T47D (cell line): Measurements from ENCODE around the gene TRMT44.
"Not testable (repeated sequence)": the region's sequence is repeated elsewhere in the genome, so short reads cannot be mapped to it uniquely, and the experiment has no call there.

Experiments used
- DNase-seq, 2 experiments: peaks; one replicate each; pipeline versions ENCODE4 v3.0.0 to v3.0.0-alpha.2; 2011 to 2012; ENCODE audit warnings: low read depth in 1 of 2, low spot score in 1 of 2
- JUND ChIP-seq: IDR thresholded peaks from 2 replicates; pipeline ENCODE4 v1.6.1; 2012; ENCODE audit warnings: low read depth
- in situ Hi-C: cut with HindIII; loops from 2 replicates; pipeline ENCODE4 v1.10.0; 2016; ENCODE audit warnings: low sequenced_read_pairs, low pct_unique_long_range_greater_than_20kb

TRMT44 gene

GRCh38 chr4:8510191-8510590 lies 69.6 kb downstream of the TRMT44 start:
- in situ Hi-C loops: no loop called here

GRCh38 chr4:8510611-8511285 lies 70.2 kb downstream of the TRMT44 start:
- no peak for DNase-seq
- TF ChIP-seq JUND: no peak
- in situ Hi-C loops: no loop called here

More at GRCh38 chr4:8510191-8510590, 69.6 kb downstream of the TRMT44 start:
- TF ChIP-seq JUND: no peak
- no peak for DNase-seq

- in situ Hi-C loops: no loop called here
Observed at GRCh38 chr4:8512510-8512909, 71.9 kb downstream of the TRMT44 start.

GRCh38 chr4:8513080-8513479 lies 72.5 kb downstream of the TRMT44 start:
- in situ Hi-C loops, DNase-seq: not testable (repeated sequence)

More at GRCh38 chr4:8512510-8512909, 71.9 kb downstream of the TRMT44 start:
- DNase-seq: no peak
- no peak for TF ChIP-seq JUND

GRCh38 chr4:8513931-8514330 lies 73.4 kb downstream of the TRMT44 start:
- TF ChIP-seq JUND: no peak
- DNase-seq: no peak
- in situ Hi-C loops: no loop called here

- in situ Hi-C loops: no loop called here
- no peak for TF ChIP-seq JUND
- no peak for DNase-seq
Observed at GRCh38 chr4:8514391-8514790, 73.8 kb downstream of the TRMT44 start.

- in situ Hi-C loops: no loop called here
Observed at GRCh38 chr4:8515316-8516060, 74.9 kb downstream of the TRMT44 start.

GRCh38 chr4:8516061-8516573 lies 75.5 kb downstream of the TRMT44 start:
- TF ChIP-seq JUND: no peak
- DNase-seq: no peak

More at GRCh38 chr4:8515316-8516060, 74.9 kb downstream of the TRMT44 start:
- no peak for DNase-seq
- no peak for TF ChIP-seq JUND

GRCh38 chr4:8516996-8517550 lies 76.5 kb downstream of the TRMT44 start:
- DNase-seq: no peak
- TF ChIP-seq JUND: no peak
- in situ Hi-C loops: no loop called here

More at GRCh38 chr4:8516061-8516573, 75.5 kb downstream of the TRMT44 start:
- in situ Hi-C loops: no loop called here

GRCh38 chr4:8517946-8518345 lies 77.4 kb downstream of the TRMT44 start:
- TF ChIP-seq JUND: no peak
- in situ Hi-C loops: no loop called here
- no peak for DNase-seq

GRCh38 chr4:8522160-8523120 lies 81.9 kb downstream of the TRMT44 start:
- DNase-seq: no peak
- in situ Hi-C loops: no loop called here
- no peak for TF ChIP-seq JUND

- no peak for DNase-seq
- in situ Hi-C loops: no loop called here
- no peak for TF ChIP-seq JUND
Observed at GRCh38 chr4:8523175-8523574, 82.6 kb downstream of the TRMT44 start.
